ENCODE measurements around the gene ST6GALNAC6. TPM values are rescaled to one million over a fixed set of nuclear protein-coding genes. Genes with fewer than 3 reads are reported as not detected.
"Not testable (repeated sequence)": the region's sequence is repeated elsewhere in the genome, so short reads cannot be mapped to it uniquely, and the experiment has no call there.

ST6GALNAC6 gene
- total RNA-seq, 4 donors from 2014 or later, result 7.7 to 88.3 (median 18.9) TPM

- TF ChIP-seq, protein P1, sequence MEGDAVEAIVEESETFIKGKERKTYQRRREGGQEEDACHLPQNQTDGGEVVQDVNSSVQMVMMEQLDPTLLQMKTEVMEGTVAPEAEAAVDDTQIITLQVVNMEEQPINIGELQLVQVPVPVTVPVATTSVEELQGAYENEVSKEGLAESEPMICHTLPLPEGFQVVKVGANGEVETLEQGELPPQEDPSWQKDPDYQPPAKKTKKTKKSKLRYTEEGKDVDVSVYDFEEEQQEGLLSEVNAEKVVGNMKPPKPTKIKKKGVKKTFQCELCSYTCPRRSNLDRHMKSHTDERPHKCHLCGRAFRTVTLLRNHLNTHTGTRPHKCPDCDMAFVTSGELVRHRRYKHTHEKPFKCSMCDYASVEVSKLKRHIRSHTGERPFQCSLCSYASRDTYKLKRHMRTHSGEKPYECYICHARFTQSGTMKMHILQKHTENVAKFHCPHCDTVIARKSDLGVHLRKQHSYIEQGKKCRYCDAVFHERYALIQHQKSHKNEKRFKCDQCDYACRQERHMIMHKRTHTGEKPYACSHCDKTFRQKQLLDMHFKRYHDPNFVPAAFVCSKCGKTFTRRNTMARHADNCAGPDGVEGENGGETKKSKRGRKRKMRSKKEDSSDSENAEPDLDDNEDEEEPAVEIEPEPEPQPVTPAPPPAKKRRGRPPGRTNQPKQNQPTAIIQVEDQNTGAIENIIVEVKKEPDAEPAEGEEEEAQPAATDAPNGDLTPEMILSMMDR (IDR thresholded peaks at IDR 0.05), result no peak
- TF ChIP-seq POLR2A (IDR thresholded peaks at IDR 0.05), result no peak
- no peak overlapping the region for H3K4me3 ChIP-seq
- H3K36me3 ChIP-seq, result peaks cover 0 to 4% (median 0%) of the 10 kb centered on the region in 3 donors
- H3K9me3 ChIP-seq, result peaks cover 0 to 8% (median 2%) of the 10 kb centered on the region in 4 donors
- no peak for DNase-seq
- H3K27me3 ChIP-seq, result no peaks in the 10 kb centered on the region
- peak overlapping the region in 2 of 4 donors; percentile 25 to 57 for H3K27ac ChIP-seq
- H3K4me1 ChIP-seq, result peaks cover 0 to 14% (median 0%) of the 10 kb centered on the region in 4 donors
These were observed 51.3 kb downstream of the ST6GALNAC6 start for GRCh38 chr9:127847833-127848755.

- H3K36me3 ChIP-seq, result peaks cover 0 to 4% (median 0%) of the 10 kb centered on the region in 3 donors
- H3K4me1 ChIP-seq, result peaks cover 0 to 12% (median 0%) of the 10 kb centered on the region in 4 donors
- H3K27ac ChIP-seq, result peak overlapping the region in 3 of 4 donors; percentile 25 to 64 (median 57)
- no peak overlapping the region for H3K4me3 ChIP-seq
- no peak for DNase-seq
- H3K27me3 ChIP-seq, result no peaks in the 10 kb centered on the region
- H3K9me3 ChIP-seq, result peaks cover 0 to 8% (median 2%) of the 10 kb centered on the region in 4 donors
- TF ChIP-seq POLR2A (IDR thresholded peaks at IDR 0.05), result no peak
- TF ChIP-seq, protein P1 (IDR thresholded peaks at IDR 0.05), result no peak
These were observed 52.3 kb downstream of the ST6GALNAC6 start for GRCh38 chr9:127847178-127847510.

DNA sequence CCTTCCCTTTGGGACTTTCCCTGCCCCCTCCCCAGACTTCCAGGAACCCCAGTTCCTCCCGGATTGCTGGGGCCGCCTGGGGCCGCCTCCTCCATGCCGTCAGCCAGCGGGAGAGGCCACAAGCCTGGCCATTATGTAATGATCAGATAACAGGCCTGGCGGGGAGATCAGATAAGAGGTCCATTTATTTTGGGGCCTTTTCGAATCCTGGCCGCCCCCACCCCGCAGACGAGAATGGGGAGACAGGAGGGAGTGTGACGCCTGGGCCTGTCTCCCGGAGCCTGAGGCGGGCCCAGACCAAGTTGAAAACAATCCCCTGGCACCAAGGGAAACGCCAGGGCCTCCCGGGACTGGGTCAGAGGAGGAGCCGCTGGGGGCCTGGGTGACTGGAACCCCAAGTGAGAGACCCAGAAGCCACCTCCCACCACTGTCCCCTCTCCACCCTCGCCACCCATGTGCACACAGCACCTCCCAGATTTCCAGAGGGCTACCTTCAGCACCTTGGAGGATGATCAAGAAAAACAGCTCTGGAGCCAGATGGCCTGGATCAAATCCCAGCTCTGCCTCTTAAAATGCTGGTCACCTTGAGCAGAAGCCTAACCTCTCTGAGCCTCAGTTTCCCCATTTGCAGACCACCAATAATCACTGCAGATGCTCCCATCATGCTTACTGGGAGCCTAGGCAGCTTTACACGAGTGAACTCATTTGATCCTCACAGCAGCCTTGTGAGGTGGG lies 52.8 kb downstream of the ST6GALNAC6 start:
- Histone ChIP-seq H3K9me3 (peaks cover 0 to 8% (median 2%) of the 10 kb centered on the region in 4 donors), H3K27ac (peak overlapping the region in 3 of 4 donors; percentile 32 to 64 (median 57)), H3K27me3 (no peaks in the 10 kb centered on the region), H3K4me3 (no peak overlapping the region), H3K4me1 (peaks cover 0 to 6% (median 0%) of the 10 kb centered on the region in 4 donors), H3K36me3 (peaks cover 0 to 4% (median 0%) of the 10 kb centered on the region in 3 donors)
- no peak for TF ChIP-seq POLR2A (IDR thresholded peaks at IDR 0.05)
- TF ChIP-seq, protein P1 (IDR thresholded peaks at IDR 0.05), result no peak
- no peak for DNase-seq

DNA sequence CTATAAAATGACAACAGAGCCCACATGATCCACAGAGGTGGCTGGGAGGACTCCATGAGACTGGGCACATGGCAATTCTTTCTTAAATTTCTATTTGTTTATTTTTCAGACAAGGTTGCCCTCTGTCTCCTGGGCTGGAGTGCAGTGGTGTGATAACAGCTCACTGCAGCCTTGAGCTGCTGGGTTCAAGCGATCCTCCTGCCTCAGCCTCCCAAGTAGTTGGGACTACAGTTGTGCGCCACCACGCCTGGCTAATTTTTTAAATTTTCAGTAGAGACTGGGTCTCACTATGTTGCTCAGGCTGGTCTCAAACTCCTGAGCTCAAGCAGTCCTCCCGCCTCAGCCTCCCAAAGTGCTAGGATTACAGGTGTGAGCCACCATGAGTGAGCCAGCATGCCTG lies 53.8 kb downstream of the ST6GALNAC6 start:
- not testable (repeated sequence) for H3K4me1 ChIP-seq, DNase-seq

DNA sequence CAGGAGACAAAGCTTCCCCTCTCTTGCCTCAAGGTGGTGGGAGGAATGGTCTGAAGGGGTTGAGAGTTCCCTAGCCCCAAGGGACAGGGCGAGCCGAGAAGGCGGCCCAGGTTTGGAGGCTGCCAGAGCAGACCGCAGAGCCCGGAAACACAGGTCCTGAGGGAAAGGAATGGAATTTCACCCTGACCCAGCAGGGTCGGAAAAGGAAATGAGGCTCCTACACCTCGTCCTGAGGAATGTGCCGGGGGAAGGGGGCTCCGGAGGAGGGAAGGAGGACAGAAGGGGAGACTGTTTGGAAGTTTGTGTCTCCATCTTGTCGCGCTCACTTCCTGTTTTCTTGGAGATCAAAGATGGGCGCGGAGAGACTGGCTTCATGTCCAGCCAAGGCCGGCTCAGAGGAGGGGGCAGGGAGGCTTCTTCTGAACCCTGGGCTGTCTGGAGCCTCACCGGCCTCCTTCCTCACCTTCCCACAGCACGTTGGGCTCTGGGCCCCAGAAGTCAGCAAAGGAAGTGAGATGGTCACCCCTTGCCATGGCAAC lies 54.5 kb downstream of the ST6GALNAC6 start:
- H3K27ac ChIP-seq, result peak overlapping the region in 3 of 4 donors; percentile 31 to 64 (median 57)
- TF ChIP-seq POLR2A (IDR thresholded peaks at IDR 0.05), result no peak

More for the DNA sequence above, 53.8 kb downstream of the ST6GALNAC6 start:
- not testable (repeated sequence) for H3K9me3 ChIP-seq, H3K4me3 ChIP-seq, H3K36me3 ChIP-seq, H3K27me3 ChIP-seq
- H3K27ac ChIP-seq, result peak overlapping the region in 2 of 4 donors; percentile 57 to 64

GRCh38 chr9:127841087-127841835 lies 58.1 kb downstream of the ST6GALNAC6 start:
- Histone ChIP-seq H3K27me3 (no peaks in the 10 kb centered on the region), H3K27ac (peak overlapping the region in 1 of 4 donors; percentile 3), H3K4me1 (peaks cover 0 to 25% (median 2%) of the 10 kb centered on the region in 4 donors), H3K4me3 (no peak overlapping the region), H3K9me3 (no peaks in the 10 kb centered on the region), H3K36me3 (no peaks in the 10 kb centered on the region)
- TF ChIP-seq POLR2A (IDR thresholded peaks at IDR 0.05), result no peak
- TF ChIP-seq, protein P1 (IDR thresholded peaks at IDR 0.05), result no peak
- DNase-seq, result no peak

More for the DNA sequence above, 54.5 kb downstream of the ST6GALNAC6 start:
- no peaks in the 10 kb centered on the region for H3K27me3 ChIP-seq
- peaks cover 0 to 8% (median 2%) of the 10 kb centered on the region in 4 donors for H3K9me3 ChIP-seq
- peaks cover 0 to 4% (median 0%) of the 10 kb centered on the region in 4 donors for H3K4me1 ChIP-seq
- no peaks in the 10 kb centered on the region for H3K36me3 ChIP-seq
- no peak for DNase-seq
- H3K4me3 ChIP-seq, result no peak overlapping the region

All from Peyer's patch (tissue), 4 donors.